ENCODE measurements around the gene SLC2A4.

SLC2A4 gene

GRCh38 chr17:7306911-7307685 is 25.6 kb downstream of the SLC2A4 start, which contains the start of gene EIF5A:
Gene EIF5A, plus strand, starts transcription at chr17:7307628. Its CDS starts 2,008 bp downstream, at chr17:7309636.
- peak; percentile 95 for DNase-seq (ENCODE audit: low read depth)

- no peak for DNase-seq (ENCODE audit: low read depth)
These were observed 26.4 kb downstream of the SLC2A4 start for GRCh38 chr17:7307686-7308624.

DNA sequence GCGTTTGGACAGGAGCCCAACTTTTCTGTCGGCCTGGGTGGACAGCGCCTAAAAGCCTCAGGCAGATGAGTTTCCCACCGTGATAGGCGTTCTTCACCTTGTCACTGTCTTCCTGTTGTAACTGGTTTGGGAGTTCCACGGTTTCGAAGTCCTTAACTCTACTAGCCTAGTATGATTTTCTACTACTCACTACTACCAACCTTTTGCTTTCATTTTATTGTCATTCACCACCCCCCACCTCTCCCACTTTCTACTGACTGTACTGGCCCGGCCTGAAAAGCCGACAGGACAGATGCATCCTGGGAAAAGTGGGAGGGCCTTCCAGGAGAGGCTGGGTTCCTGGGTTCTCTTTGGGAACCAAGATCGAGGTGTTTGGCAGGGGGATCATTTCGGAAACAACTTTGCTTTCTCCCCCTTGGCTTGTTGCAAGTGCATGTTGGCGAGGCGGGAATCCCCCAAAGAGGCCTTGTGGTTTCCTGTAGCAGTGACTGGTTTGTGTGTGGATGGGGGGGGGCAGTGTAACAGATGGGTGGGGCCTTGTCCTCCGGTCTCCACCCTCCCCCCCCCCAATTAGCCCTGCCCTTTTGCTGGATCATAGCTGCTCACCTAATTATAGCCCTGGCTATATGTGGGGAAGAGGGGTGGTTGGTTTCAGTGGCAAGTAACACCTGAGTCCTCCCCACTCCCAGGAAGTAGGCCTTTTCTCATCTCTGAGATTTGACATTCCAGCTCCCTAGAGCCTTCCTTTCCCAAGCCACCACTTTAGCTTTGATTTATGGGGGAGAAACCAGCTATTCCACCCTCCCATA is 27.3 kb downstream of the SLC2A4 start:
- no peak for DNase-seq (ENCODE audit: low read depth)

- no peak for DNase-seq (ENCODE audit: low read depth)
These were observed 28.1 kb downstream of the SLC2A4 start for GRCh38 chr17:7309628-7310027.

- DNase-seq (ENCODE audit: low read depth) = no peak
These were observed 29.7 kb downstream of the SLC2A4 start for GRCh38 chr17:7311110-7311705.

GRCh38 chr17:7312432-7313087 is 31.0 kb downstream of the SLC2A4 start:
- no peak for DNase-seq (ENCODE audit: low read depth)

DNA sequence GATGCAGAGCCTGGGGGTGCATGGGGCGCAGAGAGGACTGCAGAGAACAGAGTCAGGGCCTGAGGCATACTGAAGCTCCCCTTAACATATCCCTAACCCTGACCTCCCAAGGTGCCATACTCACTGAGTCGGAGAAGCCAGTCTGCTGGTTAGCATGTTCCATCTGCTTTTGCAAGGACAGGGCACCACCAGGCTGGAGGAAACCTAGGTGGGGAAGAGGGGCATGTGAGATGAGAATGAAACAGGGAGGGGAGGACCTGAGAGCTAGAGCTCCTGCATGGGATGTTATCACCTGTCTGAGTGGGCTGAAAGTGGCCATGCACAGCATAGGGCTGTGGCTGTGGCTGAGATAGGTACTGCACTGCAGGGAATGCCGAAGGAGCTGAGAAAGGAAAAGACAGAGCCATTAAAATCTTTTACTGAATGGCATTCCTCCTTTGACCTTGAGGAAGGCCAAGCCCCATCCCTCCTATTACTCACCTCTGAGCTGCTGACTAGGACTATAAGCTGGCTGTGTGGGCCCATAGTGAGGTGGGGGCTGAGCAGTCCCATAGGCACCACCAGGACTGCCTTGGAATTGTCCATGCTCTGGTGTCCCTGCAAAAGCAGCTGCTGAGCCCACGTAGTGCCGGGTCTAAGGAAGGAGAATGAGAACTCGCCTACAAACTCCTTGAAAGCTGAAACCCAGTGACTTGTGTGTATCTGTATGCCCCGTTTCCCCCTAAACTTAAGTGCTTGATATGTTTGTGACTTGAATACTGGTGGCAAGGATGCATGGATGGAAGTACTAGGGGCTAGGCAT is 31.8 kb downstream of the SLC2A4 start:
- no peak for DNase-seq (ENCODE audit: low read depth)

DNA sequence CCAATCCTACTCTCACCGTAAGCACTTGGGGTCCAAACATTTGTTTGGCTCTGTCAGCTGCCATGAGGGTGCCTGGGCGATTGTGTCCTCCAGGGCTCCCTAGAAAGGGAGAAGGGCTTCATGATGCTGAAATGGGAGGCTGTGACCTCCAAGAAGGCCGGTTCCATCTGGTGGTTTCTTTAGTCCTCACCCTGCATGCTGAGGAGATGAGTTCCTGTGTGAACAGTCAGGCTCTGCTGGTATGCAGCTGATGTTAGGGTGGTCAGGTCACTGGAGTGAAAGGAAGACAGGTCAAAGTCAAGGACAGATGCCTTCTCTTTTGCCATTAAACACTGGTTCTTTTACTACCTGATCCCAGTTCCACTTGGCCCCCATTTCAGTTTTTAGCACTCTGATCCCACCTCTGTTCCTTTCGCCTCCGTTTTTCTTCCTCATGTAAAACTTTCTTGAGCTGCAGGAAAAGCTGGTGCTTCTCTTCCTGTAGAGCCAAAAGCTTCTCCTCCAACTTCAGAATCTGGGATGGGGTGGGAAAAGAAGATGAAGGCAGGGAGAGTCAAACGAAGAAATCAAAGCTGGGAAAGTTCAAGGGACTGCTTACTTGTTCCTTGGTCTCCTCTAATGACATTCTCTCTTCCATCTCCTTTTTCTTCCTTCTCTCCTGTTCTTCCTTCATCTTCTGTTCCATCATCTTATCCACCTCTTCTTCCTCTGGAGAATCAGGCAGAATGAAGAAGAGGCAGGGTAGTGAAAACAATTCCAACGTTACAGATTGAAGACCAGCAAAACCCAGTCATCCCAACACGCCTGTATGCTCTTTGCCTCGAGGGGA is 32.6 kb downstream of the SLC2A4 start:
- DNase-seq (ENCODE audit: low read depth) = no peak

DNA sequence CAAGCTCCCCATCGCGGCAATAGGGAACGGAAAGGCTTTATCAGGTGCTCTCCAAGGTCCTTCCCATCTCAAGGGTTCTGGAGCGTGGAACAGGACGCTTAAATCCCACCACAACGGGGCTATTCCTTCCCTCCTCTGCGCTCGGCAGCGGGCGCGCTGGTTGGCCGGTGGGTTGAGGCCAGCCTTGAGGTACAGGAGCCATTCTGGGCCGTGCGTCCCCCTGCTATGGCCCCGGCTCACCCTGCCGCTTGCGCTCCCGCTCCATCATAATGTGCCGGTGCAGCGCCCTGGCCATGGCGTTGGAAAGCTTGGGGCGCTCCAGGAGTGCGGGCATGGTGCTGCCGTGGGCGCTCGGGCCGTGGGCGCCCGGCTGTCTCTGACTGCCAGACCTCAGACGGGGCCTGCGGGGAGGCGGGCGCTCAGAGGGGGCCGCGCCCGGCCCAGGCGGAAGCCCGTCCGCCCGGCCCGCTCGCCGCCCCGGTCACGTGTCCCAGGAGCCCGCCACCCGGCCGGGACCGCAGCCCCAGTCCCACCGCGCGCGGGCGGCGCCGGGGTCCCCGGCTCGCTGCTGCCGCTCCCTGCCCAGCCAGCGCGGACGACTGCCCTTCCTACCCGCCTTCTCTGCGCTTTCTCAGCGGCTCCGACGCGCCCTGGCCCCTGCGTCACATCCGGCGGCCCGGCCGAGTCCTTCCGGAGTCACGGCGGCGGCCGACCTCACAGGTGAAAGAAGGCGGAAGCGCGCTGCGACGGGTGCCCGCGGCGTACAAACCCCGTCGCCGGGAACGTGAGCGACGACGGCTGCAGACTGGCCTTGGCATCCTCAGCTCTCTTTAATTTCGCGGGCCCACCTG is 33.4 kb downstream of the SLC2A4 start, which contains the start of gene GPS2:
GPS2 (minus strand) TSS at position 642 of the 851 bp plus-strand sequence; CDS start at position 334, 308 bp downstream.
- DNase-seq (ENCODE audit: low read depth) = no peak

GRCh38 chr17:7315570-7316235 is 34.2 kb downstream of the SLC2A4 start:
- DNase-seq (ENCODE audit: low read depth) = no peak

DNA sequence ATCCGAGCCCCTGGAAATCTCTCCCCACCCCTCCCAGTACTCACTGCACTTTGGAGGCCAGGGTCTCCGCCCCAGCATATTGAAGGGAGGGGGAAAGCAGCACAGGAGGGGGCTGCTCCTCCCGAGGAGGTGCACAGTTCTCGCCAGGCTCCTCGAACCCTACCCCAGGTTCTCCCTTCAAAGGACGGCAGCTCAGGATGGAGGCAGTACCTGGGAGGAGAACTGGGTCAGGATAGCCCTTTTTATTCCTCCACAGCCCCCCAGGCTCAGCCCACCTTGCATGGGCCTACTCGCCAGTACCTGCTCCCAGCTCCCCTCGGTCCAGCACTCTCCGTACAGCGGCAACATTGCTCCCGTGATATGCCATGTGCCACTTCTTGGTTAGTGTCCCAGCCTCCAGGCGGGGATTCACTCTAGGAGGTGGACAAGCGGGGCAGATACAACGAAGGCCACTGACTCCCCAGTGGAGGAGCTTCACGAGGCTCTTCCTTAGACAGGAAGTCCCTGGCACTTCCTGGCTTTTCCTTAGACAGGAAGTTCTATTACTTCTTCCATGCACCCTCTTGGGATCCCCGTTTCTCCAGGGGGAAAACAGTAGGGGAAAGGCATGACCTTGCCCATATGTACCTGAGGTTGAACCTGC is 35.8 kb downstream of the SLC2A4 start:
- DNase-seq (ENCODE audit: low read depth) = no peak

- no peak for DNase-seq (ENCODE audit: low read depth)
These were observed 36.8 kb downstream of the SLC2A4 start for GRCh38 chr17:7318121-7318860.

DNA sequence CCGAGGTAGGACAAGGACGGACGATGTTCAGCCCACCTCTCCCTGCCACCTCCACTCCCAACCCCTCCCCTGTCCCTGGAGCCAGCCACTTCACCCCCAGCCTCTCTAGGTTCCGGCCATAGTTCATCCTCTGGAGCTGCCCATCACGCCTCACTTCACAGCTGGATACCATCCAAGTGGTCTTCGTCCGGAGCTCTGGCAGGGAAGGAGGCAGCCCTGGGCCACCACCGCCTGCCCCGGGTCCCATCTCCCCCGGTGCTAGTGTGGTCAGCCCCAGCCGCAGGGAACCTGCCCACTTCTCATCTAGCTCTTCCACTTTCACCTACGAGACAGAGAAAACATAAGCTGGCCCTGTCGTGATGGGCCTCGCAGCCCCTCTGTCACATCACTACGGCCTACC is 39.9 kb downstream of the SLC2A4 start:
- DNase-seq (ENCODE audit: low read depth) = no peak

- DNase-seq (ENCODE audit: low read depth) = no peak
These were observed 41.1 kb downstream of the SLC2A4 start for GRCh38 chr17:7322520-7323194.

- no peak for DNase-seq (ENCODE audit: low read depth)
These were observed 42.4 kb downstream of the SLC2A4 start for GRCh38 chr17:7323731-7324437.
